SW480 (cell line): ENCODE results near the gene CADPS2.
"Not testable (repeated sequence)": the region's sequence is repeated elsewhere in the genome, so short reads cannot be mapped to it uniquely, and the experiment has no call there.

Experiments used
- DNase-seq: peaks from one replicate; pipeline ENCODE4 v3.0.0-alpha.2; 2016; ENCODE audit warnings: low spot score

Gene CADPS2

GRCh38 chr7:122709930-122710646, 176.2 kb downstream of the CADPS2 start:
- DNase-seq, result no peak

GRCh38 chr7:122706836-122707235, 179.4 kb downstream of the CADPS2 start:
- DNase-seq, result no peak

- DNase-seq, result no peak
Measured at GRCh38 chr7:122702872-122703510, 183.3 kb downstream of the CADPS2 start, which contains the start of gene RNF148. Gene RNF148, minus strand, starts transcription at chr7:122702922. Its CDS starts 172 bp downstream, at chr7:122702750.

- no peak for DNase-seq
Measured at GRCh38 chr7:122699017-122699416, 187.2 kb downstream of the CADPS2 start, which contains the start of gene RNF133. Gene RNF133, minus strand, starts transcription at chr7:122699117. Its CDS starts 199 bp downstream, at chr7:122698918.

GRCh38 chr7:122695816-122696215, 190.4 kb downstream of the CADPS2 start:
- DNase-seq, result no peak

- no peak for DNase-seq
Measured at GRCh38 chr7:122694697-122695096, 191.6 kb downstream of the CADPS2 start.

- DNase-seq, result no peak
Measured at GRCh38 chr7:122692769-122693309, 193.4 kb downstream of the CADPS2 start.

- no peak for DNase-seq
Measured at GRCh38 chr7:122691569-122692235, 194.6 kb downstream of the CADPS2 start.

- no peak for DNase-seq
Measured at GRCh38 chr7:122689346-122690109, 196.7 kb downstream of the CADPS2 start.

- peak; percentile 39 for DNase-seq
Measured at GRCh38 chr7:122688400-122688998, 197.8 kb downstream of the CADPS2 start.

GRCh38 chr7:122686360-122686878, 199.8 kb downstream of the CADPS2 start:
- DNase-seq, result no peak

GRCh38 chr7:122684504-122684903, 201.8 kb downstream of the CADPS2 start:
- DNase-seq, result no peak

- DNase-seq, result no peak
Measured at GRCh38 chr7:122682815-122683550, 203.3 kb downstream of the CADPS2 start.

- not testable (repeated sequence) for DNase-seq
Measured at GRCh38 chr7:122681186-122681585, 205.1 kb downstream of the CADPS2 start.

- DNase-seq, result no peak
Measured at GRCh38 chr7:122679813-122680212, 206.4 kb downstream of the CADPS2 start.

GRCh38 chr7:122679269-122679709, 207.0 kb downstream of the CADPS2 start:
- DNase-seq, result not testable (repeated sequence)

GRCh38 chr7:122677149-122677548, 209.1 kb downstream of the CADPS2 start:
- no peak for DNase-seq

GRCh38 chr7:122676466-122676865, 209.8 kb downstream of the CADPS2 start:
- no peak for DNase-seq

- no peak for DNase-seq
Measured at GRCh38 chr7:122675621-122676020, 210.6 kb downstream of the CADPS2 start.

- no peak for DNase-seq
Measured at GRCh38 chr7:122675011-122675410, 211.2 kb downstream of the CADPS2 start.
